ENCODE measurements around the gene SLC17A9.

SLC17A9 gene

GRCh38 chr20:62928246-62928939 is 24.1 kb upstream of the SLC17A9 start:
- Histone ChIP-seq H3K27me3 (ENCODE audit: insufficient read depth, low read length) (no peaks in the 10 kb centered on the region), H3K36me3 (ENCODE audit: insufficient read depth, low read length) (peaks cover 18% of the 10 kb centered on the region; the same call in 1 of the 2 replicates), H3K9ac (ENCODE audit: low read depth, low read length) (peak overlapping the region; percentile 94), H3K27ac (ENCODE audit: low read depth, low read length) (peak overlapping the region; percentile 99), H3K9me3 (ENCODE audit: insufficient read depth, low read depth, low read length) (no peaks in the 10 kb centered on the region), H3K4me1 (ENCODE audit: insufficient read depth, low read length) (peaks cover 59% of the 10 kb centered on the region), H3K4me3 (ENCODE audit: low read length) (peak overlapping the region; percentile 86)
- WGBS = 14% methylated on average over 14 of the region's 14 CpGs

GRCh38 chr20:62929051-62929538 is 23.4 kb upstream of the SLC17A9 start:
- WGBS = 2% methylated on average over 44 of the region's 44 CpGs
- Histone ChIP-seq H3K9me3 (ENCODE audit: insufficient read depth, low read depth, low read length) (no peaks in the 10 kb centered on the region), H3K9ac (ENCODE audit: low read depth, low read length) (peak overlapping the region; percentile 94), H3K36me3 (ENCODE audit: insufficient read depth, low read length) (peaks cover 25% of the 10 kb centered on the region), H3K4me1 (ENCODE audit: insufficient read depth, low read length) (peaks cover 56% of the 10 kb centered on the region), H3K27ac (ENCODE audit: low read depth, low read length) (peak overlapping the region; percentile 99), H3K4me3 (ENCODE audit: low read length) (peak overlapping the region; percentile 86), H3K27me3 (ENCODE audit: insufficient read depth, low read length) (no peaks in the 10 kb centered on the region)

DNA sequence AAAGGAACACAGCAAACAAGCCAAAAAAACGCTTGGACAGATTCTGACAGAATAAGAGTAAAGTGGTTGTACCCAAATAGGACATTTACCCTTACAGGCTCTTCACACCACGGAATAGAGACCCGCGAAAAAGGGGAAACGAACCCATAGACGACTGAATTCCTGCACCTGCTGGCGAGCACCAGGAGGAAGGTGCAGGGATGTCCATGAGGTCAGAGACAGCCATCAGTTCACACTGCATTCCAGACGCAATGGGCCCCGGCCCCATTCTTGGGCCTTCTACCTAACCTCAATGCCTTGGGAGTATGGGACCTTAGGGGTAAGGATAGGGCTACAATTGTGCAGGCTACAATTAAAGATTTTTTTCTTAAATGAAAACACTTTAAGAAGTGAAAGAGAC is 21.0 kb upstream of the SLC17A9 start:
- no peaks in the 10 kb centered on the region for H3K9me3 ChIP-seq (ENCODE audit: insufficient read depth, low read depth, low read length)
- H3K4me3 ChIP-seq (ENCODE audit: low read length) = no peak overlapping the region
- peaks cover 63% of the 10 kb centered on the region for H3K4me1 ChIP-seq (ENCODE audit: insufficient read depth, low read length)
- no peak overlapping the region for H3K9ac ChIP-seq (ENCODE audit: low read depth, low read length)
- peak overlapping the region; percentile 13; the same call in 1 of the 2 replicates for H3K27ac ChIP-seq (ENCODE audit: low read depth, low read length)
- H3K36me3 ChIP-seq (ENCODE audit: insufficient read depth, low read length) = peaks cover 45% of the 10 kb centered on the region
- 76% methylated on average over 8 of the region's 9 CpGs for WGBS
- H3K27me3 ChIP-seq (ENCODE audit: insufficient read depth, low read length) = no peaks in the 10 kb centered on the region

DNA sequence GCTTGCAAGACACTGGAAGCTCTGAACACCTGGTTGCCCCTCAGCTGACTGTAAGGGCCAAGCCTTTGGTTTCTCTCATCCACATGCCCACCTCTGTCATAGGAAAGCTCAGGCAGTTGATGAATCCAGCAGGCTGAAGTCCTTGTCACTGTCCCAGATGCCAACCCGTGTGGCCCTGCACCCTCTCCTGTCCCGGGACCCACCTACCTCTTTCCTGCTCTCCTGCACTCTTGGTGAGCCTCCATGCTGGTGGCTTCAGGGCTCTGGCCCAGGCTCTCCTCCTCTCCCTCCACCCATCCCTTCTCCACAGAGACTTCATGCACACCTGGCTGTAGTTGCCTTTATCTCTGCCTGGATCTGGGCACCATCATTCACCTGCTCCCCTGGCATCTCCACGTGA is 18.5 kb upstream of the SLC17A9 start:
- Histone ChIP-seq H3K4me1 (ENCODE audit: insufficient read depth, low read length) (peaks cover 49% of the 10 kb centered on the region), H3K27ac (ENCODE audit: low read depth, low read length) (no peak overlapping the region), H3K4me3 (ENCODE audit: low read length) (no peak overlapping the region), H3K9ac (ENCODE audit: low read depth, low read length) (no peak overlapping the region), H3K9me3 (ENCODE audit: insufficient read depth, low read depth, low read length) (no peaks in the 10 kb centered on the region), H3K27me3 (ENCODE audit: insufficient read depth, low read length) (no peaks in the 10 kb centered on the region), H3K36me3 (ENCODE audit: insufficient read depth, low read length) (peaks cover 45% of the 10 kb centered on the region)
- WGBS = 82% methylated on average over 3 of the region's 3 CpGs

GRCh38 chr20:62935204-62935967 is 17.1 kb upstream of the SLC17A9 start:
- H3K9ac ChIP-seq (ENCODE audit: low read depth, low read length) = peak overlapping the region; percentile 33
- peak overlapping the region; percentile 99 for H3K4me3 ChIP-seq (ENCODE audit: low read length)
- H3K27ac ChIP-seq (ENCODE audit: low read depth, low read length) = 0 out of 2 replicates have a peak overlapping the region, but pooled peaks have one; percentile 5
- 90% methylated on average over 12 of the region's 12 CpGs for WGBS
- no peaks in the 10 kb centered on the region for H3K9me3 ChIP-seq (ENCODE audit: insufficient read depth, low read depth, low read length)
- no peaks in the 10 kb centered on the region for H3K27me3 ChIP-seq (ENCODE audit: insufficient read depth, low read length)
- H3K36me3 ChIP-seq (ENCODE audit: insufficient read depth, low read length) = peaks cover 45% of the 10 kb centered on the region
- peaks cover 55% of the 10 kb centered on the region for H3K4me1 ChIP-seq (ENCODE audit: insufficient read depth, low read length)

- Histone ChIP-seq H3K36me3 (ENCODE audit: insufficient read depth, low read length) (peaks cover 45% of the 10 kb centered on the region), H3K9ac (ENCODE audit: low read depth, low read length) (peak overlapping the region; percentile 99), H3K4me1 (ENCODE audit: insufficient read depth, low read length) (peaks cover 48% of the 10 kb centered on the region), H3K9me3 (ENCODE audit: insufficient read depth, low read depth, low read length) (no peaks in the 10 kb centered on the region), H3K27me3 (ENCODE audit: insufficient read depth, low read length) (no peaks in the 10 kb centered on the region), H3K27ac (ENCODE audit: low read depth, low read length) (0 out of 2 replicates have a peak overlapping the region, but pooled peaks have one; percentile 5), H3K4me3 (ENCODE audit: low read length) (peak overlapping the region; percentile 99)
- WGBS = 87% methylated on average over 22 of the region's 22 CpGs
These were observed 16.4 kb upstream of the SLC17A9 start for GRCh38 chr20:62935968-62936585.

GRCh38 chr20:62937268-62938104 is 15.0 kb upstream of the SLC17A9 start:
- Histone ChIP-seq H3K4me3 (ENCODE audit: low read length) (peak overlapping the region; percentile 99), H3K9ac (ENCODE audit: low read depth, low read length) (peak overlapping the region; percentile 99), H3K9me3 (ENCODE audit: insufficient read depth, low read depth, low read length) (no peaks in the 10 kb centered on the region), H3K27me3 (ENCODE audit: insufficient read depth, low read length) (no peaks in the 10 kb centered on the region), H3K27ac (ENCODE audit: low read depth, low read length) (peak overlapping the region; percentile 93), H3K36me3 (ENCODE audit: insufficient read depth, low read length) (peaks cover 49% of the 10 kb centered on the region), H3K4me1 (ENCODE audit: insufficient read depth, low read length) (peaks cover 38% of the 10 kb centered on the region)
- under 1% methylated on average over 91 of the region's 92 CpGs for WGBS

DNA sequence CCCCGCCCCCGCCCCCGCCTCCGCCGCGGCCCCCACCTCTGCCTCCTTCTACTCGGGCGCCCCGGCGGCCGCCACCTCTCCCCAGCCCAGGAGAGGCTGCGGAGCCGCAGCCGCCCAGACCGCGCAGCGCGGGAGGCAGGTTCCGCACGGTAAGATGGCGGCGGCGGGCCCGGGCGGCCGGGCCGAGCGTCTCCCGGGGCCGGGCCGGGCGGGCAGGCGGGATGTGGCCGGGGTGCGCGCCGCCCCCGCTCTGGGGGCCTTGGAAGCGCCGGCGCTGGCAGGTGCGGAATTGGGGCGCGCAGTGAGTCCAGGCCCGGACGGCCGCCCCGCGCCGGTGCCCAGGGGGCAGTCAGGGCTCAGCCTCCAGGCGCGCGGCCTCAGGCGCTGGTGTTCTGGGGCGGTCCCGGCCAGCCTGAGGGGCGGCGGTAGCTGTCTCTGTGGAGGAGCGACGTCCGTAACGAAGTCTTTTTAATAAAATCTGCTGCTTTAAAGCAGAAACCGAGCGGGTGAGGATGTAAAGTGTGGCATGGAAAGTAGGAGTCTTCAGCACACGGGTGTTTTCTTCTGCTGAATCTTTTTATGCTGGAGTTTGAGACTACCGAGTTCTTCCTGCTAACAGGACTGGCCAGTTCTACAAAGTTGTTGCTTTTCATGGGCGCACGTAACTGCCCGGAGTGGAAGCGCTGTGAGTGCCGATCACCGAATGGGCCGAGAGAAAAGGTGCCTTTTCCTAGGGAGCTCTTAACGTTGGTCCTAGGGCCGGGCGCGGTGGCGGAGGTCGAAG is 14.2 kb upstream of the SLC17A9 start, which contains the start of gene GID8:
Gene GID8, plus strand, starts transcription at position 43 of the 784 bp plus-strand sequence. CDS start 3,356 bp downstream, outside the sequence.
- H3K9ac ChIP-seq (ENCODE audit: low read depth, low read length) = peak within 1 kb of the TSS; percentile 99
- H3K36me3 ChIP-seq (ENCODE audit: insufficient read depth, low read length) = peaks cover 51% of the 10 kb centered on the region
- WGBS = under 1% methylated on average over 75 of the region's 79 CpGs
- no peaks in the 10 kb centered on the region for H3K27me3 ChIP-seq (ENCODE audit: insufficient read depth, low read length)
- peak within 1 kb of the TSS; percentile 99 for H3K4me3 ChIP-seq (ENCODE audit: low read length)
- peak within 1 kb of the TSS; percentile 93 for H3K27ac ChIP-seq (ENCODE audit: low read depth, low read length)
- peaks cover 34% of the 10 kb centered on the region for H3K4me1 ChIP-seq (ENCODE audit: insufficient read depth, low read length)
- H3K9me3 ChIP-seq (ENCODE audit: insufficient read depth, low read depth, low read length) = no peaks in the 10 kb centered on the region

DNA sequence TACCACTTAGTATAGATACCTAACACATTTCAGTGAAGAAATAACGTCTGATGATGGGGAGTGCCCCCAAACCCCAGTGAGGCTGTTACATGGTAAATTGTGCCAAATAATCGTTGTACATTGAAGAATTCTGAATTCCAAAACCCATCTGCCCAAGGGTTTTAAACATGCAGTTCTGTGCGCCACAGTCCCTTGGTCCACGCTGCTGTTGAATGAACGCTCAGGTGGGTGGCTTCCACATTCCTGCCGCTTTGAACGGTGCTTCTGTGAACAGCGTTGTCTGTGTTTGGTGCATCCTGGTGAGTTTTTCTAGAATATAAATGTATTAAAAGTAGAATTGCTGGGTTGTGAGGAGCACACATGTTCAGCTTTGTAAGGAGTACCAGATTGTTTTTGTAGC is 11.6 kb upstream of the SLC17A9 start:
- Histone ChIP-seq H3K4me1 (ENCODE audit: insufficient read depth, low read length) (peaks cover 14% of the 10 kb centered on the region), H3K4me3 (ENCODE audit: low read length) (no peak overlapping the region), H3K27ac (ENCODE audit: low read depth, low read length) (no peak overlapping the region), H3K36me3 (ENCODE audit: insufficient read depth, low read length) (peaks cover 50% of the 10 kb centered on the region), H3K27me3 (ENCODE audit: insufficient read depth, low read length) (no peaks in the 10 kb centered on the region), H3K9me3 (ENCODE audit: insufficient read depth, low read depth, low read length) (no peaks in the 10 kb centered on the region), H3K9ac (ENCODE audit: low read depth, low read length) (no peak overlapping the region)
- 97% methylated on average over 8 of the region's 8 CpGs for WGBS

GRCh38 chr20:62941792-62942191 is 10.7 kb upstream of the SLC17A9 start:
- Histone ChIP-seq H3K27ac (ENCODE audit: low read depth, low read length) (no peak overlapping the region), H3K9me3 (ENCODE audit: insufficient read depth, low read depth, low read length) (no peaks in the 10 kb centered on the region), H3K27me3 (ENCODE audit: insufficient read depth, low read length) (no peaks in the 10 kb centered on the region), H3K9ac (ENCODE audit: low read depth, low read length) (no peak overlapping the region), H3K4me1 (ENCODE audit: insufficient read depth, low read length) (peaks cover 10% of the 10 kb centered on the region), H3K36me3 (ENCODE audit: insufficient read depth, low read length) (peaks cover 57% of the 10 kb centered on the region), H3K4me3 (ENCODE audit: low read length) (no peak overlapping the region)
- WGBS = 98% methylated on average over 1 of the region's 1 CpG
